Karpas-422 (cell line): ENCODE data around the gene HTR2C. TPM values are rescaled to one million over a fixed set of nuclear protein-coding genes. Genes with fewer than 3 reads are reported as not detected.
"Not testable (repeated sequence)": the region's sequence is repeated elsewhere in the genome, so short reads cannot be mapped to it uniquely, and the experiment has no call there.

Source experiments
- DNase-seq: peaks from one replicate; pipeline ENCODE4 v3.0.0-alpha.2; 2015
- H2AFZ ChIP-seq: fragments of 200-600 bp; sonication (generic); 2 replicates; pipeline ENCODE4 v1.6.1; 2014; ENCODE audit warnings: antibody characterized with exemption, low read length, mixed read lengths
- H3K27ac ChIP-seq: fragments of 200-600 bp; sonication (generic); 2 replicates; pipeline ENCODE4 v1.5.1; 2014; ENCODE audit warnings: mild to moderate bottlenecking, low read length, moderate library complexity
- H3K27me3 ChIP-seq: fragments of 200-600 bp; sonication (generic); 2 replicates; pipeline ENCODE4 v1.6.1; 2014; ENCODE audit warnings: low read length, mixed read lengths
- H3K36me3 ChIP-seq: fragments of 200-600 bp; sonication (generic); 2 replicates; pipeline ENCODE4 v1.6.1; 2014; ENCODE audit warnings: low read length, mixed read lengths; ENCODE audit not compliant: insufficient read depth
- H3K4me1 ChIP-seq: fragments of 200-600 bp; sonication (generic); 2 replicates; pipeline ENCODE4 v1.6.1; 2014; ENCODE audit warnings: mild to moderate bottlenecking, low read length, mixed read lengths
- H3K4me2 ChIP-seq: fragments of 200-600 bp; sonication (generic); 2 replicates; pipeline ENCODE4 v1.6.1; 2014; ENCODE audit warnings: low read length, low read depth, mild to moderate bottlenecking; ENCODE audit not compliant: poor library complexity, severe bottlenecking
- H3K4me3 ChIP-seq: fragments of 200-600 bp; sonication (generic); 2 replicates; pipeline ENCODE4 v1.5.1; 2014; ENCODE audit warnings: mild to moderate bottlenecking, antibody characterized with exemption, low read length, mixed read lengths
- H3K79me2 ChIP-seq: fragments of 200-600 bp; sonication (generic); 2 replicates; pipeline ENCODE4 v1.6.1; 2014; ENCODE audit warnings: mild to moderate bottlenecking, low read length, mixed read lengths
- H3K9ac ChIP-seq: fragments of 200-600 bp; sonication (generic); 2 replicates; pipeline ENCODE4 v1.6.0; 2014; ENCODE audit warnings: low read length
- H3K9me2 ChIP-seq: fragments of 200-600 bp; sonication (generic), shearing (Covaris generic); replicated peaks from 2 replicates; pipeline ENCODE4 v1.6.0; 2014; ENCODE audit warnings: mild to moderate bottlenecking, low read length, moderate library complexity; ENCODE audit not compliant: insufficient read depth
- H3K9me3 ChIP-seq: fragments of 300-700, 200-600 bp; sonication (generic); 2 replicates; pipeline ENCODE4 v1.6.1; 2014; ENCODE audit warnings: low read length, mixed read lengths
- H4K20me1 ChIP-seq: fragments of 200-600 bp; sonication (generic); 2 replicates; pipeline ENCODE4 v1.6.1; 2014; ENCODE audit warnings: mild to moderate bottlenecking, antibody characterized with exemption, low read length, low read depth; ENCODE audit not compliant: insufficient read depth
- total RNA-seq: library from RNA; depleted of rRNA; stranded (reverse); fragments of >200 nt; shearing (Covaris generic); gene quantifications from 2 replicates; pipeline ENCODE4 v1.2.3, GENCODE V29; 2014; ENCODE audit warnings: low replicate concordance

HTR2C gene
- total RNA-seq, 1 experiment from 2014 or later: not detected

DNA sequence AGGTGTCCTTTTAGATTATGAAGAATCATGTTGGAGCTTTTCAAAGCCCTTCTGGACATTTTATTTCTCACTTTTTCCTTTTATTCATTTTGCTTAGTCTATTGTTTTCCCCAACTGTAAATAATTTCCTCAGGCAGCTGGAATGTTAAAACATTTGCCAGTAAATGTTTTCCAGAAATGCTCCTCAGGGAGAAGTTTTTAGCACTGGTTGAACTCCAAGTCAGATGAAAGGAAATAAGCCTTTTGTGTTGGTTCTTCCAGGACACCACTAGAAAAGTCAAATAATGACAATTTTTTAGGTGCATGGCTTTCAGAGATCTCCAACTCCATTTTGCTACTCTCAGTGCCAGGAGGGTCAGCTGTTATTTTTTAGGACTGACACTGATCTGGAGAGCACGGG is 305.6 kb downstream of the HTR2C start:
- Histone ChIP-seq H3K9ac (no peak overlapping the region), H3K4me2 (no peak overlapping the region), H3K27me3 (no peaks in the 10 kb centered on the region), H3K9me2 (no peaks in the 10 kb centered on the region), H3K4me3 (no peak overlapping the region), H3K4me1 (peaks cover 1% of the 10 kb centered on the region; the same call in 1 of the 2 replicates), H2AFZ (no peak overlapping the region), H3K36me3 (no peaks in the 10 kb centered on the region), H3K27ac (no peak overlapping the region), H4K20me1 (no peaks in the 10 kb centered on the region), H3K79me2 (no peaks in the 10 kb centered on the region), H3K9me3 (no peaks in the 10 kb centered on the region)
- DNase-seq: no peak

DNA sequence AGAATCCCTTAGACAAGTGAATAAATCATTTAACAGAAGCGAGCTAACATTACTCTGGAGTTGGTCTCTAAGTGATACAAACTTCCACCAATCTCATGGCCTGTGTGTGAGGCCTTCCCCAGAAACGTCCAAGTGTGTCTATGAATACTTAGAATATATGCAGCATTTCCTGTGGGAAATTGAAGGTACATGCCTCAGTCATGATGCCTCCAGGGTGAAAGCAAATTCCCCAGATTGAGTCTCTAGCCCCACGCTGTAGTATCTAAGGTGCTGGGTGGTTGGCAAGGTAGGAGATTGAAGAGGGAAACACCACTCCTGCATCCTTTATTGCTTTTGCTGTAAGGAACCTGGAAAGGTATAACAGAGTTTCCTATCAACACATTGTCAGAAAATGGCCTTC is 319.7 kb downstream of the HTR2C start:
- no peak overlapping the region for H3K9ac ChIP-seq
- H3K9me2 ChIP-seq: no peaks in the 10 kb centered on the region

DNA sequence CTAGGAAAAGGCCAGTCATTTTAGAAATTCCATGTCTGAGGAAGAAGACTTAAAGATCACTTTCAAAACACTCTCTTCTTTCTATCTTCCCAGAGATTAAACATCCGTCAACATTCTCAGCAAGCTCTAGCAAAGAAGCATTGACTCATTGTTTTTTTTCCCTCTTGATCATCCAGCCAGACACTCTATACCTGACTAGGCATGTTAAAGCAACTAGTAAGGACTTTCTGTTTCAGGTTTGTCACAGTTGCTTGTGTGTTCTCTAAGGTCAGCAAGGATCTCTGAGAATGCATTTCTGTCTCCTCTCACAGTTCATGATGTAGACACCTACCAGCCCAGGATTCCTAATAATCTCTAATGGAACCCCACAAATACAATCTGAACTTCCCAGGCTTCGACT is 321.4 kb downstream of the HTR2C start:
- H3K9me3 ChIP-seq: no peaks in the 10 kb centered on the region

More for the DNA sequence above, 319.7 kb downstream of the HTR2C start:
- no peak overlapping the region for H3K4me2 ChIP-seq
- H4K20me1 ChIP-seq: no peaks in the 10 kb centered on the region
- no peaks in the 10 kb centered on the region for H3K27me3 ChIP-seq
- H3K27ac ChIP-seq: no peak overlapping the region
- no peaks in the 10 kb centered on the region for H3K4me1 ChIP-seq
- H3K79me2 ChIP-seq: no peaks in the 10 kb centered on the region
- no peak overlapping the region for H3K4me3 ChIP-seq
- H2AFZ ChIP-seq: no peak overlapping the region
- H3K9me3 ChIP-seq: no peaks in the 10 kb centered on the region
- no peak for DNase-seq
- no peaks in the 10 kb centered on the region for H3K36me3 ChIP-seq

DNA sequence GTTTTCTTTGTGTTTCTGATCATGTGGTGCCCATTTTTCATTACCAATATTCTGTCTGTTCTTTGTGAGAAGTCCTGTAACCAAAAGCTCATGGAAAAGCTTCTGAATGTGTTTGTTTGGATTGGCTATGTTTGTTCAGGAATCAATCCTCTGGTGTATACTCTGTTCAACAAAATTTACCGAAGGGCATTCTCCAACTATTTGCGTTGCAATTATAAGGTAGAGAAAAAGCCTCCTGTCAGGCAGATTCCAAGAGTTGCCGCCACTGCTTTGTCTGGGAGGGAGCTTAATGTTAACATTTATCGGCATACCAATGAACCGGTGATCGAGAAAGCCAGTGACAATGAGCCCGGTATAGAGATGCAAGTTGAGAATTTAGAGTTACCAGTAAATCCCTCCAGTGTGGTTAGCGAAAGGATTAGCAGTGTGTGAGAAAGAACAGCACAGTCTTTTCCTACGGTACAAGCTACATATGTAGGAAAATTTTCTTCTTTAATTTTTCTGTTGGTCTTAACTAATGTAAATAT is 323.2 kb downstream of the HTR2C start:
- H3K4me2 ChIP-seq: no peak overlapping the region
- no peak overlapping the region for H3K4me3 ChIP-seq
- no peak overlapping the region for H3K9ac ChIP-seq
- no peaks in the 10 kb centered on the region for H3K9me2 ChIP-seq
- no peaks in the 10 kb centered on the region for H3K27me3 ChIP-seq
- H3K9me3 ChIP-seq: no peaks in the 10 kb centered on the region
- no peaks in the 10 kb centered on the region for H3K4me1 ChIP-seq
- H3K79me2 ChIP-seq: no peaks in the 10 kb centered on the region
- H3K36me3 ChIP-seq: no peaks in the 10 kb centered on the region
- H3K27ac ChIP-seq: no peak overlapping the region
- no peaks in the 10 kb centered on the region for H4K20me1 ChIP-seq
- DNase-seq: no peak
- H2AFZ ChIP-seq: no peak overlapping the region

More for the DNA sequence above, 321.4 kb downstream of the HTR2C start:
- H3K4me2 ChIP-seq: no peak overlapping the region
- H3K4me1 ChIP-seq: no peaks in the 10 kb centered on the region
- no peaks in the 10 kb centered on the region for H3K9me2 ChIP-seq
- H2AFZ ChIP-seq: no peak overlapping the region
- DNase-seq: no peak
- no peak overlapping the region for H3K9ac ChIP-seq
- H3K79me2 ChIP-seq: no peaks in the 10 kb centered on the region
- H3K36me3 ChIP-seq: no peaks in the 10 kb centered on the region
- H3K4me3 ChIP-seq: no peak overlapping the region
- H4K20me1 ChIP-seq: no peaks in the 10 kb centered on the region
- no peaks in the 10 kb centered on the region for H3K27me3 ChIP-seq
- H3K27ac ChIP-seq: no peak overlapping the region

DNA sequence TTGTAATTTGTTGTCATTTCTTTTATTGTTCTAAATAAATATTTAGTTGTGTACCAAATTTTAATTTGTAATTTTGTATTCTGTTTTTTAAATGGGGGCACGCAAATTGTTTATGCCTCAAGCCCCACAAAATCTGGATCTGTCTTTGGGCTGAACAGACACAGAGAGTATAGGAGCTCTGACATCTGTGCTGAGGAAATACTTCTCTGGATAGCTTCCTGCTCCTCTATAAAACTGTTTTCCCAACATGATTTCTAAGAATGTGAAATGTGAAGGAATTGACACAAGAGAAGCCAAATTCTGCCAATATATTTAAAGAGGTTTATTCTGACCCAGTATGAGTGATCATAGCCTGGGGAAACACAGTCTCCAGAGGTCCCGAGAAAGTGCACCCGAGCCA is 340.5 kb downstream of the HTR2C start:
- Histone ChIP-seq H3K9me2 (no peaks in the 10 kb centered on the region), H2AFZ (no peak overlapping the region), H3K9ac (no peak overlapping the region), H3K27me3 (no peaks in the 10 kb centered on the region), H3K4me2 (no peak overlapping the region), H3K4me1 (no peaks in the 10 kb centered on the region), H3K4me3 (no peak overlapping the region), H3K27ac (no peak overlapping the region), H4K20me1 (no peaks in the 10 kb centered on the region), H3K36me3 (no peaks in the 10 kb centered on the region), H3K79me2 (no peaks in the 10 kb centered on the region), H3K9me3 (no peaks in the 10 kb centered on the region)
- no peak for DNase-seq

DNA sequence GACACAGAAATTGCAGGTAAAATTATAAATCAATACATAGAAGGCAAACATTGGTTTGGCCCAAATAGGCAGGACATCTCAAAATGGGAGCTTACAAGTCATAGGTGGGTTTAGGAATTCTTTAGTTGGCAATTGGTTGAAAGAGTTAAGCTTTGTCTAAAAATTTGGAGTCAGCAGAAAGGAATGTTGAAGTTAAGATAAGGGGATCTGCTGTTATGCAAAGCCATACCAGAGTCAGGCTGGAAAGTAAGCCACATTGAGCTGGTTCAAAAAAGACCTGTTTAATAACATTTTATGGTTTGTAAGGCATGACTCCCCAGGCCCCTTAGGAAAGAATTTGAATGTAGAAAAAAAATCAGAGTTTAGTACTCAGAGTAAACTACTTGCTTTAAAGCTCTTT is 341.0 kb downstream of the HTR2C start:
- Histone ChIP-seq H3K9me2 (no peaks in the 10 kb centered on the region), H2AFZ (no peak overlapping the region), H3K27me3 (no peaks in the 10 kb centered on the region)

DNA sequence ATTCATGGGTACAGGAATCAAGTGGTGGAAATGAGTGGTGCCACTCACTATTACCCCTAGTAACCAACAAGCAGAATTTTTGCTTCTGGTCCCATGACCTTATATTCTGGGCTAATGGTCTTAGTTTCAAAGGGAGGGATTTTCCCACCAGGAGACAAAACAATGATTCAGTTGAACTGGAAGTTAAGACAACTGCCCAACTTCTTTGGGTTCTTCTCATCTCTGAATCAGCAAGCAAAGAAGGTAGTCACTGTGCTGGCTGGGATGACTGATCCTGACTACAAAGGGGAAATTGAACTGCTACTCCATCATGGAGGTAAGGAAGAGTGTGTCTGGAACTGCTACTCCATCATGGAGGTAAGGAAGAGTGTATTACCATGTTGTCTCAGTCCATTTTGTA is 346.3 kb downstream of the HTR2C start:
- H2AFZ ChIP-seq: no peak overlapping the region
- H3K4me3 ChIP-seq: no peak overlapping the region
- no peak overlapping the region for H3K27ac ChIP-seq
- H3K9me2 ChIP-seq: no peaks in the 10 kb centered on the region
- no peaks in the 10 kb centered on the region for H3K79me2 ChIP-seq
- H3K4me1 ChIP-seq: no peaks in the 10 kb centered on the region
- H3K4me2 ChIP-seq: no peak overlapping the region
- no peaks in the 10 kb centered on the region for H3K27me3 ChIP-seq
- no peaks in the 10 kb centered on the region for H4K20me1 ChIP-seq
- no peak overlapping the region for H3K9ac ChIP-seq
- no peaks in the 10 kb centered on the region for H3K36me3 ChIP-seq
- DNase-seq: no peak
- no peaks in the 10 kb centered on the region for H3K9me3 ChIP-seq

More for the DNA sequence above, 341.0 kb downstream of the HTR2C start:
- Histone ChIP-seq H3K4me3 (no peak overlapping the region), H3K36me3 (no peaks in the 10 kb centered on the region), H3K27ac (no peak overlapping the region), H3K9ac (no peak overlapping the region), H3K9me3 (no peaks in the 10 kb centered on the region), H3K4me2 (no peak overlapping the region), H3K79me2 (no peaks in the 10 kb centered on the region), H3K4me1 (no peaks in the 10 kb centered on the region), H4K20me1 (no peaks in the 10 kb centered on the region)
- no peak for DNase-seq

DNA sequence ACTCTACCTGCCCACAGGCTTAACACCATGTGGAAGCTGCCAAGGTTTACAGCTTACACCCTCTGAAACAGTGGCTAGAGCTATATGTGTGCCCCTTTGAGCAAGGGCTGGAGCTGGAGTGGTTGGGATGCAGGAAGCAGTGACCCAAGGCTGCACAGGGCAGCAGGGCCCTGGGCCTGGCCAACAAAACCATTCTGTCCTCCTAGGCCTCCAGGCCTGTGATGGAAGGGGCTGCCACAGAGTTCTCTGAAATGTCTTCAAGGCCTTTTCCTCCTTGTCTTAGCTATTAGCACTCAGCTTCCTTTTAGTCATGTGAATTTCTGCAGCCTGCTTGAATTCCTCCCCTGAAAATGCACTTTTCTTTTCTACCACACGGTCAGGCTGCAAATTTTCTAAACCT is 348.7 kb downstream of the HTR2C start:
- Histone ChIP-seq H3K27me3 (no peaks in the 10 kb centered on the region), H3K4me2 (no peak overlapping the region), H4K20me1 (no peaks in the 10 kb centered on the region), H3K4me3 (no peak overlapping the region), H3K4me1 (no peaks in the 10 kb centered on the region), H3K9me3 (no peaks in the 10 kb centered on the region), H3K9ac (no peak overlapping the region), H3K79me2 (no peaks in the 10 kb centered on the region), H3K27ac (no peak overlapping the region), H2AFZ (no peak overlapping the region), H3K36me3 (no peaks in the 10 kb centered on the region), H3K9me2 (no peaks in the 10 kb centered on the region)
- no peak for DNase-seq

DNA sequence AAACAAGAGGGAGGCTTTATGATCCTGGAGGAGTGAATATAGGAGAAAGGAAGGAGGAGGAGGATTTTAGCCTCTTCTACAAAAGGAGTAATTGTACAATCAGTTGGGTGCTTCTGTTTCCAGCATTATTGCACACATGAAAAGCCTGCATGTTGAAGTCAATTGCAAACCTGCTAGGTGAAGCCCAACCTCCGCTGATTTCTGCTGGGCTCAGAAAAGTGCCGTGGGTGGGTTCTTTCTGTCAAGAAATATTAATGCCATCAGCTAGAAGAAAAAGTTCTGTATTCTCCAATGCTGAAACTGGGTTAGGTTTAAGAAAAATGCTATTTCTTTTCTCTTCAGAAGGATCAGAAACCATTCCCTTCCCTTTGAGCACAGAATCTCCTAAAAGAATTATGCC is 349.4 kb downstream of the HTR2C start:
- not testable (repeated sequence) for H4K20me1 ChIP-seq, H2AFZ ChIP-seq, H3K4me3 ChIP-seq, H3K79me2 ChIP-seq, H3K9me3 ChIP-seq, H3K27me3 ChIP-seq, H3K9ac ChIP-seq, H3K4me2 ChIP-seq, H3K9me2 ChIP-seq, H3K4me1 ChIP-seq, DNase-seq, H3K36me3 ChIP-seq, H3K27ac ChIP-seq
